T-cell (primary cell): ENCODE results near the gene POFUT2. TPM values are rescaled to one million over a fixed set of nuclear protein-coding genes. Genes with fewer than 3 reads are reported as not detected.
"Not testable (repeated sequence)": the region's sequence is repeated elsewhere in the genome, so short reads cannot be mapped to it uniquely, and the experiment has no call there.

Experiments used
- ATAC-seq, 4 experiments: fragments of 200-7000 bp in 3 of 4; fragments of 150-1000 bp in 1 of 4; cut with Tn5 transposase; replicated peaks in 1 of 4; 1 replicate in 3 of 4; 2 replicates in 1 of 4; pipeline ENCODE4 v1.10.0; 2021; ENCODE audit warnings: moderate library complexity in 3 of 4, mild to moderate bottlenecking in 2 of 4, moderate number of reproducible peaks in 1 of 4
- CTCF ChIA-PET, 2 donors: fragments of 300-600 bp; sonication (Branson Sonifier 250); formaldehyde crosslinking; loops; one replicate each; lab custom pipeline; 2022; ENCODE audit warnings: antibody characterized with exemption in 2 of 2; lab: Charles Lee
- POLR2A ChIA-PET, 2 donors: fragments of 300-600 bp; sonication (Branson Sonifier 250); formaldehyde crosslinking; loops; one replicate each; lab custom pipeline; 2022; ENCODE audit warnings: antibody characterized with exemption in 2 of 2; lab: Charles Lee
- DNase-seq, 35 experiments: peaks; one replicate each; pipeline versions ENCODE4 v3.0.0 to v3.0.0-alpha.2; 2013 to 2023
- H3K27ac ChIP-seq: one replicate; pipeline ENCODE4 v1.5.1; 2013; ENCODE audit warnings: low read length
- H3K27me3 ChIP-seq, 2 experiments: replicated peaks in 1 of 2; 1 replicate in 1 of 2; 2 replicates in 1 of 2; pipeline versions ENCODE4 v1.6.1 to v1.7.0; 2013; ENCODE audit warnings: low read length in 1 of 2, mixed read lengths in 1 of 2; ENCODE audit not compliant: control insufficient read depth in 2 of 2, insufficient read depth in 2 of 2; ENCODE audit errors: extremely low read depth in 1 of 2
- H3K36me3 ChIP-seq, 2 donors: 1 replicate in 1 of 2; 2 replicates in 1 of 2; pipeline versions ENCODE4 v1.6.1 to v1.7.0; 2013; ENCODE audit warnings: low read length in 1 of 2; ENCODE audit not compliant: control insufficient read depth in 2 of 2, insufficient read depth in 1 of 2; ENCODE audit errors: extremely low read depth in 1 of 2
- H3K4me1 ChIP-seq, 2 experiments: 1 replicate in 1 of 2; 2 replicates in 1 of 2; pipeline versions ENCODE4 v1.6.1 to v1.7.0; 2013; ENCODE audit warnings: low read length in 2 of 2, mixed read lengths in 1 of 2; ENCODE audit not compliant: insufficient read depth in 2 of 2, control insufficient read depth in 1 of 2; ENCODE audit errors: extremely low read depth in 1 of 2
- H3K4me3 ChIP-seq, 2 donors: 1 replicate in 1 of 2; 2 replicates in 1 of 2; pipeline versions ENCODE4 v1.5.1 to v1.7.0; 2013; ENCODE audit warnings: mild to moderate bottlenecking in 2 of 2, low read length in 1 of 2, moderate library complexity in 1 of 2; ENCODE audit not compliant: control insufficient read depth in 1 of 2; ENCODE audit errors: extremely low read depth in 1 of 2
- H3K9me3 ChIP-seq: 2 replicates; pipeline ENCODE4 v1.7.0; 2013
- H3K27ac Mint-ChIP-seq, 2 donors: one replicate each; pipeline ENCODE4 v1.8.0; 2020 to 2021; ENCODE audit warnings: mild to moderate bottlenecking in 2 of 2, mixed read lengths in 2 of 2
- H3K27me3 Mint-ChIP-seq, 2 donors: one replicate each; pipeline ENCODE4 v1.8.0; 2021 to 2022; ENCODE audit warnings: mixed read lengths in 2 of 2
- H3K36me3 Mint-ChIP-seq: one replicate; pipeline ENCODE4 v1.8.0; 2021; ENCODE audit warnings: mixed read lengths
- H3K4me1 Mint-ChIP-seq, 3 donors: one replicate each; pipeline ENCODE4 v1.8.0; 2020 to 2022; ENCODE audit warnings: mixed read lengths in 3 of 3, mild to moderate bottlenecking in 1 of 3
- H3K4me3 Mint-ChIP-seq, 3 donors: one replicate each; pipeline ENCODE4 v1.8.0; 2020 to 2022; ENCODE audit warnings: mild to moderate bottlenecking in 3 of 3, mixed read lengths in 3 of 3, moderate library complexity in 3 of 3
- H3K9me3 Mint-ChIP-seq, 3 donors: one replicate each; pipeline ENCODE4 v1.8.0; 2020 to 2022; ENCODE audit warnings: mixed read lengths in 3 of 3
- WGBS: methylation state at CpG from one replicate; pipeline ENCODE4 v1.1.5; 2013; ENCODE audit warnings: missing lambda C conversion rate; ENCODE audit not compliant: insufficient coverage; 5-methylcytosine and 5-hydroxymethylcytosine counted together
- total RNA-seq, 35 experiments: library from RNA in 6 of 35; stranded (reverse) in 6 of 35; fragments of 120-200 nt in 1 of 35; gene quantifications; one replicate each; pipeline versions ENCODE4 v1.2.1 to v1.2.4 and lab custom pipeline; 2013 to 2026

The POFUT2 gene
- total RNA-seq, 5 donors from 2014 or later (not counting 1 experiment from before 2014, with no cell fraction given), result 43.0 to 51.3 (median 44.6) TPM

DNA sequence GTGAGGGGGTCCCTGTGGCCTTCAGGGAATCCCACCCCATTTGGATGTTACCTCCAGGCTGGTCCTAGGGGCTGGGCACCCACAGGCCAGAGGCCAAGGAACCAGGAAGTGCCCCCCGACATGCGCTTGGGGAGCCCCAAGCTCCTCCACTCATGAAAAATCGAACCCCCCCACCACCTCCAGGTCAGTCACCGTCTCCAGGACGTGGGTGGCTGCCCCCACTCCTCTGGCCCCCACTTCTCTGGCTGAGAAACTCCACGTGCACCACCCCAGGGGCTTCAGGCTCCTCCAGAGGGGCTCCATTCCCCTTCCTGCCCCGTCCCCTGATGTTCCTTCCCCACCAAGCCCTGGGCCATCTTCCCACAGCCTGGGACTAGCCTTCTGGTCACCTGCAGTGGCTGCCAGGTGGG, 30.5 kb upstream of the POFUT2 start:
- peaks cover 0 to 10% of the 10 kb centered on the region in 2 donors for H3K27me3 Mint-ChIP-seq
- H3K36me3 ChIP-seq, result no peaks in the 10 kb centered on the region
- H3K27ac ChIP-seq, result no peak overlapping the region
- WGBS, result 69% methylated on average over 6 of the region's 7 CpGs
- peaks cover 0 to 61% of the 10 kb centered on the region in 2 experiments for H3K27me3 ChIP-seq
- peaks cover 13 to 27% (median 17%) of the 10 kb centered on the region in 3 donors for H3K4me1 Mint-ChIP-seq
- CTCF ChIA-PET, result no interaction called here
- no peak overlapping the region for H3K4me3 Mint-ChIP-seq
- H3K4me3 ChIP-seq, result no peak overlapping the region
- no peak for ATAC-seq
- no peaks in the 10 kb centered on the region for H3K9me3 ChIP-seq
- peak in 1 of 35 experiments; percentile 1 for DNase-seq
- POLR2A ChIA-PET, result no interaction called here
- no peak overlapping the region for H3K27ac Mint-ChIP-seq
- no peaks in the 10 kb centered on the region for H3K9me3 Mint-ChIP-seq
- H3K36me3 Mint-ChIP-seq, result no peaks in the 10 kb centered on the region
- H3K4me1 ChIP-seq, result peaks cover 6 to 17% of the 10 kb centered on the region in 2 experiments

DNA sequence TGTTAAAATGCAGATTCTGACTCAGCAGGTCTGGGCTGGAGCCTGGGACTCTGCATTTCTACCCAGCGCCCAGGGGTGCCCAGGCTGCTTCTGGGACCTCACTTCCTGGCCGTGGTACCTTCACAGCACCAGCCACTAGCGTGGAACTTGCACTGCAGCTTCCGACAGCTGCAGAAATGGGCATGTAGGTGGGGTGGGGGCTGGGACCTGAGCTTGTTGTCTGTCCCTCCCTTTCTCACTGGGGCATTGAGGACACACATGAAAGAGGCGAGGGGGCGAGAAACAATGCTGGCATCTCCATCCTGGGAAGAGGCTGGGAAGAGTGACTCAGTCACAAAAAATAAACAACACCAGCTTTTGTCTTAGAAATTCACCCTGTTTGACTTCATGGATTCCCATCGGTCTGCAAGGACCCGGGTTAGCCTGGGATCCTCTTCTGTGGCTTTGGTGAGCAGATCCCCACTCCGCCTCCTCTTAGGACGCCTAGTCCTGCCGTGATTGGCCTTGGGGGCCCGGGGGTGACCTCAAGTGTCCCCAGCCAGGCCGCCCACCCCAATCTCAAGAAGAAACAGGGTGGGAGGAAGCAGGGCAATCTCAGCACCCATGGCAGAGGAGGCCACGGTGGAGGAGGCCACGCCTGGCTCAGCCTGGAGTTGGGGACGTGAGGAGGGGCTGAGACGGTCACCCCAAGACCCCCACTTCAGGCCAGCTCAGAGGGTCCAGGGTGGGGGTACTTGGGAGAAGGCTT, 29.9 kb upstream of the POFUT2 start:
- ChIA-PET POLR2A (no interaction called here), CTCF (no interaction called here)
- ATAC-seq (no peak), DNase-seq (no peak)
- no peaks in the 10 kb centered on the region for H3K36me3 Mint-ChIP-seq
- 79% methylated on average over 8 of the region's 17 CpGs for WGBS
- H3K4me1 ChIP-seq, result peaks cover 2 to 11% of the 10 kb centered on the region in 2 experiments
- H3K27ac ChIP-seq, result no peak overlapping the region
- no peaks in the 10 kb centered on the region for H3K36me3 ChIP-seq
- H3K4me1 Mint-ChIP-seq, result peaks cover 11 to 22% (median 13%) of the 10 kb centered on the region in 3 donors
- peaks cover 0 to 58% of the 10 kb centered on the region in 2 experiments for H3K27me3 ChIP-seq
- H3K4me3 Mint-ChIP-seq, result no peak overlapping the region
- H3K27ac Mint-ChIP-seq, result peak overlapping the region in 1 of 2 donors; percentile 22
- H3K9me3 ChIP-seq, result no peaks in the 10 kb centered on the region
- H3K4me3 ChIP-seq, result no peak overlapping the region
- H3K9me3 Mint-ChIP-seq, result no peaks in the 10 kb centered on the region
- peaks cover 0 to 10% of the 10 kb centered on the region in 2 donors for H3K27me3 Mint-ChIP-seq

DNA sequence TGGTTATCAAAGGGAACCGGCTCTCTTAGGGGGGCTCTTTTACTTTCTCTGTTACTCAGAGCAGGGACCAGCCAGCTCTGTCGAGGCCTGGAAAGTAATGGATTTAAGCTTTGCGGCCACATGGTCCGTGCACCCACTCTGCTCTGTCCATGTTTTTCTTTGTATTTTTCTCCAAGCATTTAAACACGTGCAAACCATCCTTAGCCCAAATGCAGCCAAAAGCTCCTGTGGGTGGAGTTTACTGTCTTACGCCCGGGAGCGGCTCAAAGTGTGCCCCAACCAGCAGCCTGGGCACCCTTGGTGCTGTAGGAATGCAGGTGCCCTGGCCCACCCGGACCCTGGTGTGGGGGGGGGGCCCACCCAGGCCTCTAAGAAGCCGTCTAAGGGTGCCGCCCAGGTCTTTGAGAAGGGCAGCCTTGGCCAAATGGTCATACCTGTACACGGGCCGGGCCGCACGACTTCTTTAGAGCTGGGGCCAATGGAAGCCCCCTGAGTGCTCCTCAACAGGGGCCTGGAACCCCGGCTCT, 29.2 kb upstream of the POFUT2 start:
- Histone ChIP-seq H3K4me1 (peaks cover 0 to 4% of the 10 kb centered on the region in 2 experiments), H3K27ac (no peak overlapping the region), H3K9me3 (no peaks in the 10 kb centered on the region), H3K36me3 (no peaks in the 10 kb centered on the region), H3K27me3 (peaks cover 0 to 51% of the 10 kb centered on the region in 2 experiments), H3K4me3 (no peak overlapping the region)
- no peak for ATAC-seq
- ChIA-PET POLR2A (no interaction called here), CTCF (no interaction called here)
- Mint-ChIP-seq H3K27ac (no peak overlapping the region), H3K4me1 (peaks cover 5 to 15% (median 7%) of the 10 kb centered on the region in 3 donors), H3K27me3 (peaks cover 0 to 8% of the 10 kb centered on the region in 2 donors), H3K36me3 (peaks cover 3% of the 10 kb centered on the region), H3K9me3 (no peaks in the 10 kb centered on the region), H3K4me3 (no peak overlapping the region)
- 96% methylated on average over 13 of the region's 16 CpGs for WGBS
- DNase-seq, result no peak

DNA sequence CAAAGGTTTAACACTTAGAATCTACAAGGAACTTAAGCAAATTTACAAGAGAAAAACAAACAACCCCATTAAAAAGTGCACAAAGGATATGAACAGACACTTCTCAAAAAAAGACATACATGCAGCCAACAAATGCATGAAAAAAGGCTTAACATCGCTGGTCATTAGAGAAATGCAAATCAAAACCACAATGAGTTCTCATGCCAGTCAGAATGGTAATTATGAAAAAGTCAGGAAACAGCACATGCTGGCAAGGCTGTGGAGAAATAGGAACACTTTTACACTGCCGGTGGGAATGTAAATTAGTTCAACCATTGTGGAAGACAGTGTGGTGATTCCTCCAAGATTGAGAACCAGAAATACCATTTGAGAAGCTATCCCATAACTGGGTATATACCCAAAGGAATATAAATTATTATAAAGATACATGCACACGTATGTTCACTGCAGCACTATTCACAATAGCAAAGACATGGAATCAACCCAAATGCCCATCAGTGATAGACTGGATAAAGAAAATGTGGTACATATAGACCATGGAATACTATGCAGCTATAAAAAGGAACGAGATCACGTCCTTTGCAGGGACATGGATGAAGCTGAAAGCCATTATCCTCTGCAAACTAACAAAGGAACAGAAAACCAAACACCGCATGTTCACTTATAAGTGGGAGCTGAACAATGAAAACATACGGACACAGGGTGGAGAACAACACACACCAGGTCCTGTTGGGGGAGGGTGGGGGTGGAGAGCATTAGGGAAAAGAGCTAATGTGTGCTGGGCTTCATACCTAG, 28.2 kb upstream of the POFUT2 start:
- H3K4me3 ChIP-seq, H3K4me1 ChIP-seq, H3K27me3 Mint-ChIP-seq, H3K4me3 Mint-ChIP-seq, ATAC-seq, H3K36me3 ChIP-seq, H3K9me3 Mint-ChIP-seq, H3K27ac ChIP-seq, H3K9me3 ChIP-seq, DNase-seq, H3K4me1 Mint-ChIP-seq, CTCF ChIA-PET, H3K36me3 Mint-ChIP-seq, POLR2A ChIA-PET: not testable (repeated sequence)
- WGBS, result no CpG with 5 or more reads among the region's 7 CpGs
- peak overlapping the region in 1 of 2 donors; percentile 9 for H3K27ac Mint-ChIP-seq
- peaks cover 0 to 41% of the 10 kb centered on the region in 2 experiments for H3K27me3 ChIP-seq

DNA sequence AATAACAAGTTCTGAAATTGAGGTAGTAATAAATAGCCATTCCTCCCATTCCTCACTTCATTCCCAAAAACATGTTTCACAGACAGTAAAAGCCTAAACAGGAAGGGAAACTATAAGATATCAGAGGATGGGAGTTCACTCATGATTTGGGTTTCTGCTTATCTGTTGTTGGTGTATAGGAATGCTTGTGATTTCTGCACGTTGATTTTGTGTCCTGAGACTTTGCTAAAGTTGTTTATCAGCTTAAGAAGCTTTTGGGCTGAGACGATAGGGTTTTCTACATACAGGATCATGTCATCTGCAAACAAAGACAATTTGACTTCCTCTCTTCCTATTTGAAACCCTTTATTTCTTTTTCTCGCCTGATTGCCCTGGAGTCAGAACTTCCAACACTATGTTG, 26.0 kb upstream of the POFUT2 start:
- ChIA-PET POLR2A (no interaction called here), CTCF (no interaction called here)
- Mint-ChIP-seq H3K4me1 (peaks cover 7 to 12% (median 9%) of the 10 kb centered on the region in 3 donors), H3K27me3 (peaks cover 0 to 2% of the 10 kb centered on the region in 2 donors), H3K9me3 (no peaks in the 10 kb centered on the region), H3K36me3 (peaks cover 3% of the 10 kb centered on the region), H3K4me3 (no peak overlapping the region), H3K27ac (no peak overlapping the region)
- H3K4me1 ChIP-seq, result peaks cover 0 to 5% of the 10 kb centered on the region in 2 experiments
- DNase-seq (no peak), ATAC-seq (no peak)
- peaks cover 0 to 40% of the 10 kb centered on the region in 2 experiments for H3K27me3 ChIP-seq
- no CpG with 5 or more reads among the region's 3 CpGs for WGBS
- H3K36me3 ChIP-seq, result no peaks in the 10 kb centered on the region
- no peak overlapping the region for H3K4me3 ChIP-seq
- no peak overlapping the region for H3K27ac ChIP-seq
- H3K9me3 ChIP-seq, result no peaks in the 10 kb centered on the region

DNA sequence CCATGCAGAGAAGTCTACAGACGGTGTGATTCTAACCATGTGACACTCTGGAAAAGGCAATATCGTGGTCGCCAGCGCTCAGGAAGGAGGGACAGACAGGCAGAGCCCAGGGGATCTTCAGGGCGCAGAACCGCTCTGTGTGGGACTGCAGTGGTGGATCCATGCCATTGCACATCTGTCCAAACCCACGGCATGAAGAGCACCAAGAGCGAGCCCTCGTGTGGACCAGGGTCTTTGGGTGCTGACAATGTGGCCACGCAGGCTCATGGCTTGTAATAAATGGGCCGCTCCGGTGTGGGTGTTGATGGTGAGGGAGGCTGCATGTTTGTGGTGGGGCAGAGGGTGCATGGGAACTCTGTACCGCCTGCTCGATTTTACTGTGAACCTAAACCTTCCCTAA, 25.3 kb upstream of the POFUT2 start:
- peaks cover 0 to 12% of the 10 kb centered on the region in 2 experiments for H3K4me1 ChIP-seq
- CTCF ChIA-PET, result no interaction called here

More for the DNA sequence above, 25.3 kb upstream of the POFUT2 start:
- peaks cover 0 to 40% of the 10 kb centered on the region in 2 experiments for H3K27me3 ChIP-seq
- H3K36me3 ChIP-seq, result no peaks in the 10 kb centered on the region
- H3K4me1 Mint-ChIP-seq, result peaks cover 12 to 15% (median 14%) of the 10 kb centered on the region in 3 donors
- no peak overlapping the region for H3K4me3 Mint-ChIP-seq
- H3K9me3 ChIP-seq, result no peaks in the 10 kb centered on the region
- H3K27ac ChIP-seq, result no peak overlapping the region
- 86% methylated on average over 10 of the region's 14 CpGs for WGBS
- DNase-seq (no peak), ATAC-seq (no peak)
- no peak overlapping the region for H3K4me3 ChIP-seq
- H3K27me3 Mint-ChIP-seq, result peaks cover 0 to 4% of the 10 kb centered on the region in 2 donors
- H3K9me3 Mint-ChIP-seq, result no peaks in the 10 kb centered on the region
- no peak overlapping the region for H3K27ac Mint-ChIP-seq
- peaks cover 3% of the 10 kb centered on the region for H3K36me3 Mint-ChIP-seq
- POLR2A ChIA-PET, result no interaction called here
